Lower leg skin (tissue), 3 donors: ENCODE measurements around the gene MRM2.

ENCODE experiments used
- POLR2A ChIP-seq, 2 donors: fragments of 450-650 bp; IDR thresholded peaks; one replicate each; pipeline ENCODE4 v1.6.1; 2016 to 2017; ENCODE audit warnings: antibody characterized with exemption in 2 of 2, mild to moderate bottlenecking in 1 of 2, moderate library complexity in 1 of 2
- TF ChIP-seq, protein P1 (sequence below), 3 donors: fragments of 450-650 bp; IDR thresholded peaks; one replicate each; pipeline ENCODE4 v1.5.1; 2016; ENCODE audit warnings: antibody characterized with exemption in 3 of 3, mild to moderate bottlenecking in 3 of 3, moderate library complexity in 2 of 3

DNA sequence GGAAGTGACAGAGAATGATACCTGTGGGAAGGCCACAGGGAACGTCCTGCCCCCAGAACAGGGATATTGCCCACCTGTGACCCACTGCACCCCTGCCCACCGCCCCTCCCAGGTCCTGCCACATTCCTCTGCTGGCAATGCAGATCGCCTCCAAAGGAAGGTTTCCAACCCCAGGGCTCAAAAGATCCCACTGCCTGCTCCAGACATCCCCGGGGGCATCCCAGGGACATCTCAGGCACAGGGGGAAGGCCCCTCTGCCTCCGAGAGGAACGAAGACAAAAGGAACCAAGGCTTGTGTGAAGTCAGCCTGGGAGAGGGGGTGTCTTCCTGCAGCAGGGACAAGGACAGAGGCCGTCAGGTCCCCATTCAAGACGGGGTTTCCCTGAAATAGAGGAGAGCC lies 28.5 kb upstream of the MRM2 start:
- TF ChIP-seq, protein P1, sequence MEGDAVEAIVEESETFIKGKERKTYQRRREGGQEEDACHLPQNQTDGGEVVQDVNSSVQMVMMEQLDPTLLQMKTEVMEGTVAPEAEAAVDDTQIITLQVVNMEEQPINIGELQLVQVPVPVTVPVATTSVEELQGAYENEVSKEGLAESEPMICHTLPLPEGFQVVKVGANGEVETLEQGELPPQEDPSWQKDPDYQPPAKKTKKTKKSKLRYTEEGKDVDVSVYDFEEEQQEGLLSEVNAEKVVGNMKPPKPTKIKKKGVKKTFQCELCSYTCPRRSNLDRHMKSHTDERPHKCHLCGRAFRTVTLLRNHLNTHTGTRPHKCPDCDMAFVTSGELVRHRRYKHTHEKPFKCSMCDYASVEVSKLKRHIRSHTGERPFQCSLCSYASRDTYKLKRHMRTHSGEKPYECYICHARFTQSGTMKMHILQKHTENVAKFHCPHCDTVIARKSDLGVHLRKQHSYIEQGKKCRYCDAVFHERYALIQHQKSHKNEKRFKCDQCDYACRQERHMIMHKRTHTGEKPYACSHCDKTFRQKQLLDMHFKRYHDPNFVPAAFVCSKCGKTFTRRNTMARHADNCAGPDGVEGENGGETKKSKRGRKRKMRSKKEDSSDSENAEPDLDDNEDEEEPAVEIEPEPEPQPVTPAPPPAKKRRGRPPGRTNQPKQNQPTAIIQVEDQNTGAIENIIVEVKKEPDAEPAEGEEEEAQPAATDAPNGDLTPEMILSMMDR (IDR thresholded peaks at IDR 0.05): no peak
- TF ChIP-seq POLR2A (IDR thresholded peaks at IDR 0.05): no peak
